Pons (tissue), 1 donor: Measurements from ENCODE around the gene SP3.

Experiments
- DNase-seq: peaks from one replicate; pipeline ENCODE4 v3.0.0-alpha.2; 2016; ENCODE audit warnings: low spot score

SP3 gene

DNA sequence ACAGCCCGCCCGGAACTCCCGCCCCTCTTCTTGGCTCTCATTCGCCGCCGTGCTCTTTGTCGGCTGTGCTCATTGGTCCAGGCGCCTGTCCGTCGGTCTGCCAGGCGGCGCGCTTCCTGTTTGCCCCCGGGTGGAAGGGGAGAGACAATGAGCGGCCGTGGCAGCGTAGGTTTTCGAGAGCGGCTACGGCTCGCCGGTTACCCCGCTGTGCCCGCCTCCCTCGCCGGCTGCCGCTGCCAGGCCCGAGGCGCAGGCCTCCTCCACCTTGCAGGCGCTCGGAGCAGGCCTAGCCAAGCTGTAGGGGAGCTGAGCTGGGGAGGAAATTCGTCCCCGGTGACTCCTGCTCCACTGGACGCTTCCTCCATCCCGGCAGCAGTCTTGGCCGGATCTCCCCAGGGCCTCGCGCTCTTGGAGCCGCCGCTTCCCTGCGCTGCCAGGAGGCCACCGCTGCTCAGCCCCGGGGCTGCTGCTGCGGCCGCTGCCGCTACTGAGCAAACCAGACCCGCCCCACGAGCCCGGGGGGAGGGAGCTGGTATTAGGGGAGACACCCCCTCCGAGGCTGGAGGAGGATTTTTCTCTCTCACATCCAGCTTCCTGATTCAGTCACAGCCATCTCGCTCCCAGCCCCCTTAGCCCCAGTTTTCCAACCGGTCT is at the start of gene SP3:
SP3 (minus strand) TSS at position 2 of the 654 bp plus-strand sequence. CDS start 202 bp downstream, outside the sequence.
- peak; percentile 96 for DNase-seq

DNA sequence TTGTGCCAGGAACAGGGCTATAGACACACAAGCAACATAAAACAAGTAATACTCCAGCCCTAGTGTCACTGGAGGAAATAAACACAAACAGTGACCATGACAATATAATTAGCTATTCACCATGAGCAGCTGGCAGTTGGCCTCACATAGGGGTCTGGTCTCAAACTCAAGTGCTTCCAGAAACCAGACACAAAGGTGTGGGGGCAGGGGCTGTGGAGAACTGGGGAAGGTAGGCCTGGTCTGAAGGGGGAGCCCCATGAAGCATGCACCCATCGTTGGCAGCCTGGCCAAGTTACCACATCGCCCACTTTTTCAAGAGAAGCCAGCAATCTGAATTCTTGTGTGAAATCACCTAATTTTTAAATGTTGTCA is 49.5 kb upstream of the SP3 start:
- DNase-seq, result no peak

DNA sequence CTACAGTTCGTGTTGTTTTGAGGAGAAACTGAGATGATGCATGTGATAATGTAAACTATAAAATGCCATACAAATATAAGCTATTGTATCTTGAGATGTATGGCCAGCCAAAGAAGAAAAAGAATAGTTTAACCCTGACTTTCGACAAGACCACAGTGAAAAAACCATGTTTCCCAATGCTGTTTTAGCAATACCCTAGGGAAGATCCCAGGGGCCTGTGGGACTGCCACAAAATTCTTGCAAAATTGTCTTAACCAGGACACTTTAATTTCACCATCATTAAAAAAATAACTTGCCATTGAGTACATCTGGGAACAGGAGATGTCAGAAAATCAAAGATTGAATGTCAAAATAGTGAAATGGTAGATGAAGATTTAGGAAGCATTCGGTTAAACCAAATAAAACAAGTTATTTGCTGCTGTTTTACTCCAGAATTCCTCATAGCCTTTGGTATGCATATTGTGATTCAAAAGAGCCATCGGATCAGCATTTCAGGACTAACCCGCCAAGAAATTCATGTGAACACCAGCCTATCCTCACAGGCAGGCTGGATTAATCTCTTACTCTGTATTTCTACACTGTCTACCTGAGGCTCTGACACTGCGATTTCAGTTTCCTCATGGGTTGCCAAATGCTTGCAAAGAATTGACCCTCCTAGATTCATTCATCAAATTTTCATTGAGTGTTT is 49.0 kb upstream of the SP3 start:
- no peak for DNase-seq

DNA sequence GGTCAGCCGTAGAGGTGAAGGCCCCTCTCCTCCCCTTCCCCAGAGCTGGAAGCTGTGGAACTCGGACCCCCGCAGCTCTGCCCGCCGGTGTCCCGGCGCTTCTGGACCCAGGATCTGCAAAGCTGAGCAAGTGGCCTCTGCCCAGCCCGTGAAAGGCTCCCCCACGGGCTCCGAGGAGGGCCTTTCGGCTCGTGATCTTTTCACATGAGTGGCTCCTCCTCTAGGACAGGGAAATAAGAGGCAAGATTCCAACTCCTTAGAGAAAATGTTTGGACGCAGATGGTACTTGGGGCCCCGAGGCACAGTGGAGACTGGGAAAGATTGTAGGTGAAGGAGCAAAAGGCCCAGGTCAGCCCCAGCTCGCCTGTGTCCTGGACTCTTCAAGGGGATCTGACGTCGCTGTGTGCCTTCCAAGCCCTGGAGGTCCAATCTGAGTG is 48.2 kb upstream of the SP3 start:
- DNase-seq, result no peak

DNA sequence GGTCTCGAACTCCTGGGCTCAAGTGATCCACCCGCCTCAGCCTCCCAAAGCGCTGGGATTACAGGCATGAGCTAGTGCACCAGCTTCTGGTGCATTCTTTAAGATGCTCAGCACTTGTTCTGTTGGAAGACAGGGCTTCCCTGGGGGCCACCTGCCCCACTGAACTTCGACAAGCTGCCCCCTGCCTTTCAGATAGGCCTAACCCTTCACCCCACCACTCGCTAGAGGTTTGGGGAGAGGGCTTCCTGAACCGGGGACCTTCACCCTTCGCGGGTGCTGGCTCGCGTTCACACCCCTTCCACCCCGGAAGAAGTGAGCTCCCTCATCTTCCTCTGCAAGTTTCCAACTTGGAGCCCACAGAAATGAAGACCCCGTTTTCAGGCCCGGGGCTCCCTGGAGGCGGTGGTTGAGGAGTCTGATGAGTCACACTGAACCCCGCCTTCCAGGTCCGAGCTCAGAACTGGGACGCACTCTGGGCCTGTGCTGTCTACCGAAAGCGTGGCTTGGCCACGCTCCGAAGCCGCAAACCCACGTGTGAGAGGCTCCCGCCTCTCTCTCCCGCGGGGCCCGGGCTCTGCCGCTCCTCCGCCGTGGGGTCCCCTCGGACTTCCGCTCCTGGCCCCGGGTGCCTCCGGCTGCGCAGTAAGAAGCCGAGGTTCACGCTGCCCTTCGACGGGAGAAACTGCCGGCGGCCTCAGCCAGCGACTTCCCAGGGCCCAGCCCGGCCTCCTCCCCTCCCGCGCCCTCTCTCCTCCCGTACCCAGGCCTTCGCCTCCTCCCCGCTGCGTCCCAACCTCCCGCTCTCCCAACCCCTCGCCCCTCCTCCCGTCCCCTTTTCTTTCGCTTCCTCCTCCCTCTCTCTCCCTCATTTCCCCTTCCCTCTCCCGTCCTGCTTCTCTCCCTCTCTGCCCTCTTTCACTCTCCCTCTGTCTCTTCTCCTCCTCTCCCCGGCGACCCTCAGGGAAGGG is 47.5 kb upstream of the SP3 start:
- peak; percentile 37 for DNase-seq

DNA sequence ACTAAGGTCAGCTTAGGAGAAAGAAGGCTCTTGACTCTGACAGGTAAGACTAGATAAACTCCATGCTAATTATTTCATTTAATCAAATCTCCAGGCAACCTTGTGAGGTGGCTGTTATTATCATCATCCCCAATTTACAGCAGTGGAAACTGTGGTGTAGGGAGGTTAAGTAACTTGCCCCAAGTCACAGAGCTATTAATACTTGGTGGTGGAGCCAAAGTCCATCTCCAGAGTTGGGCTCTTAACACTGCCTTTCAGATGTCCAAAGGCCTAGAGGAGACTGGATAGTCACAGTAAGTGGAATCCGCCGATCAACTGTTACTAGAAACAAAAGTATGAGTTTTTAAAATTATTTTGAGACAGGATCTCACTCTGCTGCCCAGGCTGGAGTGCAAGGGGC is 46.6 kb upstream of the SP3 start:
- no peak for DNase-seq

DNA sequence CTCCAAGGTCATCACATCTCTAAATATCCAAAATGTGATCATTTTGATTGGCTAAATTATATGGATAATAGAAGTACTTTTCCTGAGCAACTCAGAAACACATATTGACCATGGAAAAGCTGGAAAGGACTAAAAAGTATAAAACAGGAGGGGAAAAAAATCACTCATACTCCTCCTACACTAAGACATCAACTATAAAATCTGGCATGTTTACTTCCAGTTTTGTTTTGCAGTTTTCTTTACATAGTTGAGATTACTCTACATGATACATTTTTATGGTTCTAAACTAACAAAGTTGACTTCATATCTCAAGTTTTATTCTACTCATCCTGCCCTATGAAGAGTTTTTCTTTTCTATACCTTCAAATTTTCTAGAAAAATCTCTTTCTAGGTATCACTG is 46.0 kb upstream of the SP3 start:
- no peak for DNase-seq

DNA sequence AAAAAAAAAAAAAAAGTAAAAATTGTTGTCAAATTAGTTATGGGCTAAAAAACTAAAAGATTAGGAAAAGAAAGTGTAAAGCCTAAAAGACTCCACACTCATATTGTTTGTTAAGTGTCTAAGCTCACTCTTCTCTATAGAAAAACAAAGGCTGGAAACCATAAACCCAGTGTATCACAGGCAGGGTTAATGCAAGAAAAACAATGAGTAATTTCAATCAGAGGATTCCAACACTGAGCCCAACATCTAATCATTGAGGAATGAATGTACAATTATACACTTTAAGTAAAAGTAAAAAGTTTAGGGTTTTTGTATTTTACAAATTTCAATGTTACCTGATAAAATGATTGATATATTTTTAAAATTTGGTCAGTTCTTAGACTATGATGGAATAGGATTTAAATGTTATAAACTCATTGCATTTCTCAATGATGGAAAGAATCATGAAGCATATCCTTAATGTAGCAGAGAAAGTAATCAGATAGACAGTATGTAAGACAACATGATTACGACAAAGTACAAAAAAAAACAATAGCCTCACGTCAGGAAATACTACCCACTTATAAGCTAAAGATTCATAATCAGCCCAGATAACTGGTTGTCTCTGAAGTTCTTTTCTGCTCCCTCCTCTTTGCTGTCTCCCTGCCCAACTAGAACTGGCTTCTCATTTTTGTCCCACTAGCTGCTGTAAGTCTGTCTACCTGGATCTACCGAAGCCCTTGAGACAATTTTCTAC is 44.5 kb upstream of the SP3 start:
- no peak for DNase-seq

DNA sequence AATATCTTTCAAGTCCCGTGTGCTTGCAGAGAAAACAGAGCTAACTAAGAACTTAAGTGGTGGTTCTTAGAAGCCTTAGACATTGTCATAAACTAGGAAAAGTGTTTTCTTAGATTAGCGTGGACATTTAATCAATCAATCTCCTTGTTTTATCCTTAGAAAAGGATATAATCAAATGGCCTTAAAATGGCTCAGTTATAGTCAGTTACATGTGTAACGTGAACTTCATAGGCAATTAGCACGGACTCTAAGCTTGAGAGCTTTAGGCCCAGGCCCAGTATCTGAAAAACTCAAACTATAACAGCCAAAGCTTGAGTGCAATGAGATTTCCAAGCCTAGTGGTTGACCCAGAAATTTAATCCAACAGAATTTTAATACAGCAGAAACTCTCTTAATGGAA is 43.5 kb upstream of the SP3 start:
- no peak for DNase-seq

DNA sequence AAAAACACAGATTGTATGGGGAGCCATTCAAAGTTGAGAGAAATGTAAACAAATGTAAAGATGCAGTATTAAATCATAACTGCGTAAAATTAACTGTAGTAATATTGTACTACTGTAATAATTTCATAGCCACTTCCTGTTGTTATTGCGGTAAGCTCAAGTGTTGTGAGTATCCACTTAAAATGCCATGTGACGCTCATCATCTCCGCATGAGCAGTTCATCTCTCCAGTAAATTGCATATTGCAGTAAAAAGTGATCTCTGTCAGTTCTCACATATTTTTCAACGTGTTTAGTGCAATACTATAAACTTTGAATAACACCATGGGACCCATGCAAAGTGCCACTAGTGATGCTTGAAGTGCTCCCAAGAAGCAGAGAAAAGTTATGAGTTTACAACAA is 41.8 kb upstream of the SP3 start:
- no peak for DNase-seq

DNA sequence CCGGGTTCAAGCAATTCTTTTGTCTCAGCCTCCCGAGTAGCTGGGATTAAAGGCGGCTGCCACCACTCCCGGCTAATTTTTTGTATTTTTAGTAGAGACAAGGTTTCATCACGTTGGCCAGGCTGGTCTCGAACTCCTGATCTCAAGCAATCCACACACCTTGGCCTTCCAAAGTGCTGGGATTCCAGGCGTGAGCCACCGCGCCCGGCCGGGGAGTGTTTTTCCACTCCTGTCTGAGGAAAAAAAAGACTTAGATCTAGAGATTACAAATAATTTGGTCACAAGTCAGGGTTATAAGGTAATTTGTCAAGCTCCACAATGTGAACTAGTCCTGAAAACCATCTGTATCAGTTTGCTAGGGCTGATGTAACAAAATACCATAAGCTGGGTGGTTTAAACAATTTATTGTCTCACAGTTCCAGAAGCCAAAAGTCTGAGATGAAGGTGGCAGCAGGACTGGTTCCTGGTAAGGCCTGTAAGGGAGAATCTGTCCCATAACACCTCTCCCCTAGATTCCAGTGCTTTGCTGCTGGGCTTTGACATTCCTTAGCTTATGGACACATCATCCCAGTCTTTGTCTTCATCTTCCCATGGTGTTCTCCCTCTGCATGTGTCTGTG is 40.7 kb upstream of the SP3 start:
- DNase-seq, result no peak

DNA sequence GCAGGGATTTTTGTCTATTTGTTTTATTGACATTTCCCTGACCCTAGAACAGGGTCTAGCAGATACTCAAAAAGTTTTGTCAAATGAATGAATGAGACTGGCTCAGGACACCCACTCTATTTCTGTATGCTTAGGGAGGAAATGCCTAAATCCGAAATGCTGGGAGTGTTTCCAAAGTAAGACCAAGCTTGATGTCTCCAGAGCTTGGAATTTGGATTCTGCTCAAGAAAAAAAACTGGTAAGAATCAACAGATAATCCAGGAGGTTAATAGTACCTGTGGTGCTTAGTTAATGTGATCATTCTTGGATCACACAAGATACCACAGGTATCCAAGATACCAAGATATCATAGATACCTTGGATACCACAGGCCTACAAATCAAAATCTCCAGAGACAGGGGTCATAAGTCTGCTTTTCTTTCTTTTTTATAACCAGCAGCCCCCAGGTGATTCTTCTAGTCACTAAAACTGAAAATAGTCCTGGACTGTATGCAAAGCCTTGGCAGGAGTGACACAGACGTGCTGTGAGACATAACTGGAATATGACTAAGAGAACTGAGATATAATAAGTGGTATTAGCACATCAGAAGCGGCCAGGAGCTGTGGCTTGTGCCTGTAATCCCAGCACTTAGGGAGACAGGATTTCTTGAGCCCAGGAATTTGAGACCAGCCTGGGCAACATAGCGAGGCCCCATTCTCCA is 39.9 kb upstream of the SP3 start:
- no peak for DNase-seq

DNA sequence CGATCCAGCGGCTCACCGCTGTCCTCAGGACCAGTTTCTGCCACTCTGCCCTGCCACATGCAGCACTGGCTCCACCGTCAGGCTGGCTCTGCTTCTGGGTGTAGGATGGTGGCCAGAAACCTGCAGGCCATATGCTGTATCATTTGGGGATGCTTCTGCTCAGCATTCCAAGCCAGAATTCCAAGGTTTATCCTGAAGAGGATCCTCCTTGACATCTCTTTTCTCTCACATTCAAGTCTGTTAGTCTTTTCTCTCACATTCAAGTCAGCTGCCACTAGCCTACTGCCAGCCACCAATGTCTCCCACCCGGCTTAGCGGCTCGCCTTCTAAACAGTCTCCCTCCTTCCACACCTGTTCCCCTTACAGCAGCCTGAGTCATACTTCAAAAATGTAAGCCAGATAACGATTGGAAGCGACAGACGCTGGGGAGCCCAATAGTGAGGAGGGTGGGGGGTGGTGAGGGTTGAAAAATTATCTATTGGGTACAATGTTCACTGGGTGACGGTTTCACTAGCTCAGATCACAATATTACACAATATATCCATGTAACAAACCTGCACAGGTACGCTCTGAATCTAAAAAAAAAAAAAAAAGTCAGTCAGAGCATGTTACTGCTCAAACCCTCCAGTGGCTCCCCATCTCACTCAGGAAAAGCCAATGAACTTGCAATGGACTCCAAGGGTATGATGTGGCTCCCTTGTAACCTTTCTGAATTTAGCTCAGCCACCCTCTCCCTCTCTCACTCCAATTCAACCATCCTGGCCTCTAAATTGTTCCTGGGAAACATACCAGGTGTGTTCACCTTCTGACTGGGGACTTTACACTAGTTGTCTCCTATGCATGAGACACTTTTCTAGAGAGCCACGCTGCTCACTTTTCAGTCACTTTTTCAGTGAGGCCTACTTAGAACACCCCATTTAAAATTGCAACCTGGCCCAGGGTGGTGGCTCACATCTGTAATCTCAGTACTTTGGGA is 38.8 kb upstream of the SP3 start:
- no peak for DNase-seq

DNA sequence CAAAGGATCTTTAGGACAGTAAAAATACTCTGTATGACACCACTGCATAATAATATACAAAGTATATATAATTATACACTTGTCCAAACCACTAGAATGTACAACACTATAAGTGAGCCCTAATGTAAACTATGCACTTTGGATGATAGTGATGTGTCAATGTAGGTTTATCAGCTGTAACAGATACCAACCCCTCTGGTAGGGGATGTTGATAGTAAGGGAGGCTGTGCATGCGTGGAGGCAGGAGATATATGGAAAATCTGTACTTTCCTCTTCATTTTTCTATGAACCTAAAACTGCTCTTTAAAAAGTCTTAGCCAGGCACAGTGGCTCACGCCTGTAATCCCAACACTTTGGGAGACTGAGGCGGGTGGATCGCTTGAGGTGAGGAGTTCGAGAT is 37.5 kb upstream of the SP3 start:
- no peak for DNase-seq

DNA sequence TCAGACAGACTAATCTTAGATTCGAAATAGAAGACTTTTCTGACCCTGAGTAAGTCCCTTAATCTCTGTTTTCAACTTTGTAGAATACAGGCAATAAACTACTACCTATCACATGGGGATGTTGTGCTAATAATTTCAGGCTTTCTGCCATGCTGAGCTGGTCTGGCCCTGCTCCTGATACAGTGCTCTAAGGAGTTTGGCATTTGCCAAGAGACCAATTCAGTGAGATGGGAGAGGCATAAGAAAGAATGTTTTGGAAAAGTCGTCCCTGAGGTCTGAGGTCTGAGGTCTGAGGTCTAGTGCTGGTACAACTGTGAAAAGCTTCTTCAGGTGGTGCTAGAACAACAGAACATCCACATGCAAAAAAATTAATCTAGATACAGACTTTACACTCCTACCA is 35.9 kb upstream of the SP3 start:
- DNase-seq, result no peak

DNA sequence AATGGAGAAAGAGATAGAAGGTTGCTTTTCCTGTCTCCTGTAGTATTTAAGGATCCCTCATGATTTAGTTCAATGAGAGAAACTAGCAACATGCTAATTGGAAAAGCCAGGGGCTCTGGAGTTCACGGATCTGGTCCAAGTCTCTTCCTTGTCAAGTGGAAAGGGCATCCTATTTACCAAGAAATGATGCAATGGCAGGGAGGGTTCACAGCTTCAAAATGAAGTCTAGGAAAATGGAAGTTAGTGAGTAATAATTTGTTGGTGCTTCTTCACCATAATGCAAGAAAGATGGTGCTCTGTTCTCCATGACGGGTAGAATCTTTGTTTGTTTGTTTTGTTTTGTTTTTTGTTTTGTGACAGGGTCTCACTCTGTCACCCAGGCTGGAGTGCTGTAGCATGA is 34.6 kb upstream of the SP3 start:
- no peak for DNase-seq

DNA sequence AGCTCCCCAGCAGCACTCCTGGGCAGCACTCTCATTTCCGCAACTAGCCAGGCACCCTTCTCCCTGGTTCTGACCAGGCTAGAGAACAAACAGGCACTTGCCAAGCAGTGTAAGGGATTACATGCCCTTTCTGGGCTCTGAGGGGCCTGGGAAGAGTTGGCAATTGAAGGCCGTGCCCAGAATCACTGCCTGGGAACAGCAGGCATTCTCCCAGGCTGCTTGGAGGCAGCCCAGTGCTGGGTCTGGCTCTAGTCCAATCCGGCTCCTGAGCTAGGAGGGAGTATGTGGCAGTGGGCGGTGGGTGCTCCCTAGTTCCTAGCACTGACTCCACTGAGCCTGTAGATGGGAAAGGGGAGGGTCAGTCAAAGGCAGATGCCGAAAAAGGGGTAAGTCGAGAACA is 34.1 kb upstream of the SP3 start:
- no peak for DNase-seq

DNA sequence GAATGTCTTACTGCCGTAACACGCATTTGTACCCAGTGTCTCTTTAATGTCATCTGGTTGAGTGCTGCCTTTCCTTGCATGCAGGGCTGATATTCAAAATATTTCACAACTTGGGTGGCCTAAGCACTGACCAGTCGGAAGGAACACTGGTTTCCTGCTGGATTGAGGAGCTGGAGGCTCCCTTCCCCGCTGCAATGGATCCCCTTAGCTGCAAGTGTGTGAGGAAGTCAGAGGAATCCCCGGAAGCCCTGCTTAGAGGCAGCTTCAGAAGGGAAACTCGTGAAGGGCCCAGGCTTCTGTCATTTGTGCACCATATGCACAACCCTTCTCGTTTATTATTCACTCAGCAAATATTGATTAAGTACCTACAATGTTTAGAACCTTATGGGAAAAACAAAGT is 33.2 kb upstream of the SP3 start:
- DNase-seq, result no peak

DNA sequence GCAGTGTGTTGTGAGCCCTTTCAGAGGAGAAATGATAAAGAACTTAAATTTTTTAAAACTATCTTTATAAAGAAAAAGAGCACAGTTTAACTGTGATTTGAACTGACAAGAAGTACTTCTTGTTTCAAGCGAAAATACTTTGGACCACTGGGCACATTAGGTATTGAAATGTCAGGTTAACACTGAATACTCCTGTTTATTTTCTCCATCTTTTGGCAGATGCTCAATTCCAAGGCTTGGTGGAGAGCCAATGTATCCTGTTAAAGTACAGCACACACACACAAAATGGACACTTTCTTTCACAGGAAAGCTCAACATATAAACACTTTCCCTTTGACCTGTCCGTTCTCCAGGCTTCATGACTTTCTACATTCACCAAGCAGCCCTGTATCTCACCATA is 32.6 kb upstream of the SP3 start:
- DNase-seq, result no peak

DNA sequence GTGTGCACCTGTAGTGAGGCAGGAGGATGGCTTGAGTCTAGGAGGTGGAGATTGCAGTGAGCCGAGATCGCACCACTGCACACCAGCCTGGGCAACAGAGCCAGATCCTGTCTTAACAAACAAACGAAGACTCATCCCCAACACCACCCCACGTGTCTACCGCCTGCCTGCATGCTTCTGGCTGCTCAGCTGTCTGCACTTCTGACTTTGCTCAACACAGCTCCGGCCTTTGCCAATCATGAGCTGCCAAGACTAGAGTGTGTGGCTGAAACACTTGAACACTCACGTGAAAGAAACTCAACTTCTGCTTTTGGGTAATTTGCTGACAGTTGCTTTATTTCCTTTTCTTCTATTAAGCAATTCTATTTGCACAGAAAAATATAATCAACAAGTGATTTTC is 32.1 kb upstream of the SP3 start:
- peak; percentile 84 for DNase-seq
